GM23338 (cell line): Measurements from ENCODE around the gene PF4V1. TPM values are rescaled to one million over a fixed set of nuclear protein-coding genes. Genes with fewer than 3 reads are reported as not detected.

Experiments
- JUNB ChIP-seq: IDR thresholded peaks from one replicate; pipeline ENCODE4 v1.6.1; 2016; ENCODE audit warnings: antibody characterized with exemption; ENCODE audit not compliant: unreplicated experiment
- NANOG ChIP-seq: IDR thresholded peaks from 2 replicates; pipeline ENCODE4 v1.6.1; 2016; ENCODE audit warnings: antibody characterized with exemption, borderline replicate concordance
- POLR2AphosphoS5 ChIP-seq: IDR thresholded peaks from 2 replicates; pipeline ENCODE4 v1.6.1; 2016; ENCODE audit warnings: antibody characterized with exemption, low read depth
- REST ChIP-seq: IDR thresholded peaks from one replicate; pipeline ENCODE4 v1.6.1; 2018; ENCODE audit warnings: antibody characterized with exemption; ENCODE audit not compliant: unreplicated experiment
- ZNF114 ChIP-seq: fragments of 250-450 bp; sonication (Bioruptor Pico); IDR thresholded peaks from 2 replicates; pipeline ENCODE4 v1.5.0; 2020; ENCODE audit warnings: mild to moderate bottlenecking, moderate library complexity
- polyA plus RNA-seq: library from polyadenylated mRNA; unstranded; fragments of >200 nt; fragmentation: Nextera tagmentation; extraction: Ambion mirVana; gene quantifications from 2 replicates; pipeline ENCODE4 v1.2.1, GENCODE V29; 2016
- total RNA-seq: library from RNA; depleted of rRNA; stranded (reverse); fragments of >200 nt; shearing (Covaris generic); gene quantifications from 2 replicates; pipeline ENCODE4 v1.2.3, GENCODE V29; 2014
- TF ChIP-seq, protein P1 (sequence below): fragments of 250-450 bp; sonication (Bioruptor Pico); IDR thresholded peaks from 2 replicates; pipeline ENCODE4 v1.5.0; 2020; ENCODE audit warnings: mild to moderate bottlenecking, moderate library complexity

PF4V1 gene
- total and polyA plus RNA-seq, 2 experiments from 2014 or later = 0.66 TPM; not detected in 1

- TF ChIP-seq, protein P1, sequence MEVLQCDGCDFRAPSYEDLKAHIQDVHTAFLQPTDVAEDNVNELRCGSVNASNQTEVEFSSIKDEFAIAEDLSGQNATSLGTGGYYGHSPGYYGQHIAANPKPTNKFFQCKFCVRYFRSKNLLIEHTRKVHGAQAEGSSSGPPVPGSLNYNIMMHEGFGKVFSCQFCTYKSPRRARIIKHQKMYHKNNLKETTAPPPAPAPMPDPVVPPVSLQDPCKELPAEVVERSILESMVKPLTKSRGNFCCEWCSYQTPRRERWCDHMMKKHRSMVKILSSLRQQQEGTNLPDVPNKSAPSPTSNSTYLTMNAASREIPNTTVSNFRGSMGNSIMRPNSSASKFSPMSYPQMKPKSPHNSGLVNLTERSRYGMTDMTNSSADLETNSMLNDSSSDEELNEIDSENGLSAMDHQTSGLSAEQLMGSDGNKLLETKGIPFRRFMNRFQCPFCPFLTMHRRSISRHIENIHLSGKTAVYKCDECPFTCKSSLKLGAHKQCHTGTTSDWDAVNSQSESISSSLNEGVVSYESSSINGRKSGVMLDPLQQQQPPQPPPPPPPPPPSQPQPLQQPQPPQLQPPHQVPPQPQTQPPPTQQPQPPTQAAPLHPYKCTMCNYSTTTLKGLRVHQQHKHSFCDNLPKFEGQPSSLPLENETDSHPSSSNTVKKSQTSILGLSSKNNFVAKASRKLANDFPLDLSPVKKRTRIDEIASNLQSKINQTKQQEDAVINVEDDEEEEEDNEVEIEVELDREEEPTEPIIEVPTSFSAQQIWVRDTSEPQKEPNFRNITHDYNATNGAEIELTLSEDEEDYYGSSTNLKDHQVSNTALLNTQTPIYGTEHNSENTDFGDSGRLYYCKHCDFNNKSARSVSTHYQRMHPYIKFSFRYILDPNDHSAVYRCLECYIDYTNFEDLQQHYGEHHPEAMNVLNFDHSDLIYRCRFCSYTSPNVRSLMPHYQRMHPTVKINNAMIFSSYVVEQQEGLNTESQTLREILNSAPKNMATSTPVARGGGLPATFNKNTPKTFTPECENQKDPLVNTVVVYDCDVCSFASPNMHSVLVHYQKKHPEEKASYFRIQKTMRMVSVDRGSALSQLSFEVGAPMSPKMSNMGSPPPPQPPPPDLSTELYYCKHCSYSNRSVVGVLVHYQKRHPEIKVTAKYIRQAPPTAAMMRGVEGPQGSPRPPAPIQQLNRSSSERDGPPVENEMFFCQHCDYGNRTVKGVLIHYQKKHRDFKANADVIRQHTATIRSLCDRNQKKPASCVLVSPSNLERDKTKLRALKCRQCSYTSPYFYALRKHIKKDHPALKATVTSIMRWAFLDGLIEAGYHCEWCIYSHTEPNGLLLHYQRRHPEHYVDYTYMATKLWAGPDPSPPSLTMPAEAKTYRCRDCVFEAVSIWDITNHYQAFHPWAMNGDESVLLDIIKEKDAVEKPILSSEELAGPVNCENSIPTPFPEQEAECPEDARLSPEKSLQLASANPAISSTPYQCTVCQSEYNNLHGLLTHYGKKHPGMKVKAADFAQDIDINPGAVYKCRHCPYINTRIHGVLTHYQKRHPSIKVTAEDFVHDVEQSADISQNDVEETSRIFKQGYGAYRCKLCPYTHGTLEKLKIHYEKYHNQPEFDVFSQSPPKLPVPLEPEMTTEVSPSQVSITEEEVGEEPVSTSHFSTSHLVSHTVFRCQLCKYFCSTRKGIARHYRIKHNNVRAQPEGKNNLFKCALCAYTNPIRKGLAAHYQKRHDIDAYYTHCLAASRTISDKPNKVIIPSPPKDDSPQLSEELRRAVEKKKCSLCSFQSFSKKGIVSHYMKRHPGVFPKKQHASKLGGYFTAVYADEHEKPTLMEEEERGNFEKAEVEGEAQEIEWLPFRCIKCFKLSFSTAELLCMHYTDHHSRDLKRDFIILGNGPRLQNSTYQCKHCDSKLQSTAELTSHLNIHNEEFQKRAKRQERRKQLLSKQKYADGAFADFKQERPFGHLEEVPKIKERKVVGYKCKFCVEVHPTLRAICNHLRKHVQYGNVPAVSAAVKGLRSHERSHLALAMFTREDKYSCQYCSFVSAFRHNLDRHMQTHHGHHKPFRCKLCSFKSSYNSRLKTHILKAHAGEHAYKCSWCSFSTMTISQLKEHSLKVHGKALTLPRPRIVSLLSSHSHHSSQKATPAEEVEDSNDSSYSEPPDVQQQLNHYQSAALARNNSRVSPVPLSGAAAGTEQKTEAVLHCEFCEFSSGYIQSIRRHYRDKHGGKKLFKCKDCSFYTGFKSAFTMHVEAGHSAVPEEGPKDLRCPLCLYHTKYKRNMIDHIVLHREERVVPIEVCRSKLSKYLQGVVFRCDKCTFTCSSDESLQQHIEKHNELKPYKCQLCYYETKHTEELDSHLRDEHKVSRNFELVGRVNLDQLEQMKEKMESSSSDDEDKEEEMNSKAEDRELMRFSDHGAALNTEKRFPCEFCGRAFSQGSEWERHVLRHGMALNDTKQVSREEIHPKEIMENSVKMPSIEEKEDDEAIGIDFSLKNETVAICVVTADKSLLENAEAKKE = no peak
- TF ChIP-seq NANOG (no peak), ZNF114 (CRISPR knock-in tag) (no peak), REST (no peak), POLR2AphosphoS5 (no peak), JUNB (no peak)
Measured at GRCh38 chr4:73891326-73891725, 38.2 kb downstream of the PF4V1 start (continued).
